Neural cell (in vitro differentiated cells): ENCODE data around the gene PTPN5.

Source experiments
- CTCF ChIP-seq: fragments of 450-650 bp; IDR thresholded peaks from 2 replicates; pipeline ENCODE4 v1.5.1; 2014; ENCODE audit warnings: antibody characterized with exemption, mild to moderate bottlenecking, moderate library complexity; ENCODE audit not compliant: poor library complexity, severe bottlenecking
- EP300 ChIP-seq: fragments of 450-650 bp; conservative IDR thresholded peaks from 2 replicates; pipeline ENCODE4 v1.6.1; 2014; ENCODE audit warnings: antibody characterized with exemption, mild to moderate bottlenecking, moderate library complexity; ENCODE audit not compliant: poor library complexity, severe bottlenecking
- EZH2 ChIP-seq: fragments of 200-600, 300-800 bp; shearing (Covaris generic), sonication (generic); IDR thresholded peaks from 2 replicates; pipeline ENCODE4 v1.6.1; 2014; ENCODE audit warnings: antibody characterized with exemption, low read length, borderline replicate concordance, mild to moderate bottlenecking; ENCODE audit not compliant: insufficient read depth, poor library complexity, severe bottlenecking
- MXI1 ChIP-seq: fragments of 450-650 bp; conservative IDR thresholded peaks from 2 replicates; pipeline ENCODE4 v1.6.1; 2014; ENCODE audit warnings: antibody characterized with exemption, mild to moderate bottlenecking; ENCODE audit not compliant: poor library complexity, severe bottlenecking
- POLR2AphosphoS5 ChIP-seq: IDR thresholded peaks from 2 replicates; pipeline ENCODE4 v1.6.1; 2012
- RAD21 ChIP-seq: fragments of 450-650 bp; conservative IDR thresholded peaks from 2 replicates; pipeline ENCODE4 v1.6.1; 2014; ENCODE audit warnings: antibody characterized with exemption, mild to moderate bottlenecking, moderate library complexity
- SMC3 ChIP-seq: fragments of 450-650 bp; conservative IDR thresholded peaks from 2 replicates; pipeline ENCODE4 v1.6.1; 2014; ENCODE audit warnings: antibody characterized with exemption, mild to moderate bottlenecking, moderate library complexity; ENCODE audit not compliant: poor library complexity
- TAF1 ChIP-seq: IDR thresholded peaks from 2 replicates; pipeline ENCODE4 v1.6.1; 2012; ENCODE audit warnings: low read depth

- TF ChIP-seq CTCF, result no peak
- no peak for TF ChIP-seq TAF1
- TF ChIP-seq EZH2, result no peak
- no peak for TF ChIP-seq MXI1
- no peak for TF ChIP-seq RAD21
- TF ChIP-seq POLR2AphosphoS5, result no peak
- no peak for TF ChIP-seq EP300
- no peak for TF ChIP-seq SMC3
Observed at GRCh38 chr11:18754308-18754707, 37.3 kb downstream of the PTPN5 start.
